Activated CD4-positive, CD25-positive, alpha-beta regulatory T cell treated with anti-CD3 and anti-CD28 coated beads, Interleukin-2, amount 50 U/mL, for 16 hours (primary cell): ENCODE data around the gene AKR1B1.

Source experiments
- DNase-seq: peaks from one replicate; pipeline ENCODE4 v3.0.0-alpha.2; 2020; ENCODE audit warnings: low read depth, low spot score

The AKR1B1 gene

GRCh38 chr7:134444961-134445315 lies 14.0 kb downstream of the AKR1B1 start:
- DNase-seq, result no peak

- DNase-seq, result no peak
Measured at GRCh38 chr7:134444198-134444960, 14.5 kb downstream of the AKR1B1 start.

GRCh38 chr7:134443396-134444070 lies 15.4 kb downstream of the AKR1B1 start:
- no peak for DNase-seq

GRCh38 chr7:134442441-134443220 lies 16.3 kb downstream of the AKR1B1 start:
- DNase-seq, result no peak

GRCh38 chr7:134441264-134441663 lies 17.6 kb downstream of the AKR1B1 start:
- no peak for DNase-seq

GRCh38 chr7:134440476-134440875 lies 18.4 kb downstream of the AKR1B1 start:
- no peak for DNase-seq

- DNase-seq, result no peak
Measured at GRCh38 chr7:134440067-134440466, 18.8 kb downstream of the AKR1B1 start.

GRCh38 chr7:134438946-134439345 lies 20.0 kb downstream of the AKR1B1 start:
- no peak for DNase-seq

- no peak for DNase-seq
Measured at GRCh38 chr7:134435161-134435920, 23.6 kb downstream of the AKR1B1 start.

- no peak for DNase-seq
Measured at GRCh38 chr7:134434701-134435100, 24.2 kb downstream of the AKR1B1 start.

- DNase-seq, result no peak
Measured at GRCh38 chr7:134433430-134433829, 25.5 kb downstream of the AKR1B1 start.

- DNase-seq, result peak; percentile 37
Measured at GRCh38 chr7:134432296-134433152, 26.4 kb downstream of the AKR1B1 start.

GRCh38 chr7:134431815-134432214 lies 27.1 kb downstream of the AKR1B1 start:
- no peak for DNase-seq

GRCh38 chr7:134429481-134429880 lies 29.4 kb downstream of the AKR1B1 start:
- DNase-seq, result no peak

GRCh38 chr7:134428942-134429341 lies 30.0 kb downstream of the AKR1B1 start:
- DNase-seq, result no peak

- DNase-seq, result no peak
Measured at GRCh38 chr7:134427896-134428295, 31.0 kb downstream of the AKR1B1 start.

- no peak for DNase-seq
Measured at GRCh38 chr7:134425777-134426176, 33.1 kb downstream of the AKR1B1 start.

GRCh38 chr7:134422638-134423037 lies 36.3 kb downstream of the AKR1B1 start:
- no peak for DNase-seq

- no peak for DNase-seq
Measured at GRCh38 chr7:134422008-134422407, 36.9 kb downstream of the AKR1B1 start.

- no peak for DNase-seq
Measured at GRCh38 chr7:134420424-134421125, 38.3 kb downstream of the AKR1B1 start.
